Activated CD4-positive, alpha-beta memory T cell treated with anti-CD3 and anti-CD28 coated beads, Interleukin-2, amount 10 ng/mL, durations not matched to agents 7 days and 5 days (primary cell): Measurements from ENCODE around the gene SYP. TPM values are rescaled to one million over a fixed set of nuclear protein-coding genes. Genes with fewer than 3 reads are reported as not detected.

ENCODE experiments used
- CTCF ChIA-PET: fragments of 350-600 bp; sonication (Branson Sonifier 250); formaldehyde crosslinking; loops from one replicate; lab custom pipeline; 2021; ENCODE audit warnings: antibody characterized with exemption, inconsistent platforms; lab: Charles Lee
- POLR2A ChIA-PET: fragments of 350-600 bp; sonication (Branson Sonifier 250); formaldehyde crosslinking; loops from one replicate; lab custom pipeline; 2021; ENCODE audit warnings: antibody characterized with exemption; lab: Charles Lee
- DNase-seq: peaks from one replicate; pipeline ENCODE4 v3.0.0-alpha.2; 2020
- H3K27ac Mint-ChIP-seq: one replicate; pipeline ENCODE4 v1.8.0; 2021; ENCODE audit warnings: mild to moderate bottlenecking, mixed read lengths
- H3K27me3 Mint-ChIP-seq: one replicate; pipeline ENCODE4 v1.8.0; 2021; ENCODE audit warnings: mixed read lengths
- H3K36me3 Mint-ChIP-seq: one replicate; pipeline ENCODE4 v1.8.0; 2021; ENCODE audit warnings: low read depth, mixed read lengths
- H3K4me1 Mint-ChIP-seq: one replicate; pipeline ENCODE4 v1.8.0; 2021; ENCODE audit warnings: mixed read lengths
- H3K4me3 Mint-ChIP-seq: one replicate; pipeline ENCODE4 v1.8.0; 2021; ENCODE audit warnings: mild to moderate bottlenecking, mixed read lengths
- H3K9me3 Mint-ChIP-seq: one replicate; pipeline ENCODE4 v1.8.0; 2021; ENCODE audit warnings: mixed read lengths
- total RNA-seq, 2 experiments: library from RNA; stranded (reverse); gene quantifications; one replicate each; pipeline ENCODE4 v1.2.3, GENCODE V29; 2021

The SYP gene
- total RNA-seq, 2 experiments from 2014 or later, result 1.1 to 1.2 TPM

DNA sequence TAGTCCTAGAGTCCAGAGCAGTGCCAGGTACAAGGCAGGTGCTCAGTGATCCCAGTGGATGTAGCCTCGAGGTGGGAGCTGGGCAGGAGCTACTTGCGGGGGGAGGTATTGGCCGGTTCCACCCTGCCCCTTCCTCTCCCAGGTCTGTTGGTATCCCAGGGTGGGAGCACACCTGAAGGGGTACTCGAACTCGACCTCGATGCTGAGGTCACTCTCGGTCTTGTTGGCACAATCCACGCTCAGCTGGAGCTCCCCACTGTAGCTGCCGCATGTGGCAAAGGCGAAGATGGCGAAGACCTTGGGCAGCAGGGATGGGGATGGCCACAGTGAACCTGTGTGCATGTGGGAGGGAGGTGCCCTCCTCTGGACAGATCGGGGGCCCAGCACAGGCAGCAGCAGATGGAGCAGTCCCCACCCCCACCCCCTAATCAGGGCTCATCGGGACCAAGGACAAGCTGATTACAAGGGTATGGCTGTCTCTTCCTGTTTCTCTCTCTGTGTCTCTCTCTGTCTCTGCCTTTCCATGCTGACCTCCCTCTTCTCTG, 2.4 kb downstream of the SYP start:
- no peaks in the 10 kb centered on the region for H3K9me3 Mint-ChIP-seq
- no peaks in the 10 kb centered on the region for H3K36me3 Mint-ChIP-seq
- H3K4me3 Mint-ChIP-seq, result no peak overlapping the region
- ChIA-PET CTCF (no interaction called here), POLR2A (no interaction called here)
- H3K27me3 Mint-ChIP-seq, result peaks cover 7% of the 10 kb centered on the region
- no peak overlapping the region for H3K27ac Mint-ChIP-seq
- peaks cover 35% of the 10 kb centered on the region for H3K4me1 Mint-ChIP-seq
- no peak for DNase-seq

DNA sequence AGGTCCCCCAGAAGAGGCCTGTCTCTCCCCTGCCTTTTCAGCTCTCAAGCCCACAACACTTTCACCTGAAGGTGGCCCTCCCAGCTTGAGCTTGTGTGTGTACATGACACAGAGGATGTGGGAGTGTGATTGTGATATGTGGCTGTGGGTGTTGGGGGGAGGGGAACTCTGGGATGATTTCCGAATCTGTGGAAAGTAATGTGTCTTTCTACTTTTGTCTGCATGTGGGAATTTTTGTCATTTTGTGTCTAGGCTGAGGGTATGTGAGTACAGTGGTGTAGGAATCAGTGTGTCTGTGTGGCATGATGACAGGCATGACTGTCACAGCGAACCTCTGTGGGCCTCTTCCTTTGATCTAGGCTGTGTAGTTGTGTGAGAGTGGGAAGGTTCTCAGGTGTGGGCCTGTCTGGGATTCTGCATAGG, 6.4 kb downstream of the SYP start:
- peak overlapping the region; percentile 63 for H3K27ac Mint-ChIP-seq
- ChIA-PET CTCF (interaction anchor here (1.6 to 2.1 kb wide), 13 partner anchors 21 to 563 kb away, joined by 4 to 20 read pairs (median 6); partner anchors contain the start of genes CCDC22, FOXP3 and PPP1R3F), POLR2A (interaction anchor here (1.1 to 5.0 kb wide), 4 partner anchors 27 to 79 kb away, joined by 3 to 30 read pairs (median 4); no protein-coding TSS in a partner anchor)
- peaks cover 41% of the 10 kb centered on the region for H3K4me1 Mint-ChIP-seq
- peaks cover 2% of the 10 kb centered on the region for H3K36me3 Mint-ChIP-seq
- H3K27me3 Mint-ChIP-seq, result peaks cover 5% of the 10 kb centered on the region
- peak; percentile 25 for DNase-seq
- no peak overlapping the region for H3K4me3 Mint-ChIP-seq
- no peaks in the 10 kb centered on the region for H3K9me3 Mint-ChIP-seq

- H3K9me3 Mint-ChIP-seq, result no peaks in the 10 kb centered on the region
- H3K36me3 Mint-ChIP-seq, result peaks cover 2% of the 10 kb centered on the region
- H3K4me1 Mint-ChIP-seq, result peaks cover 39% of the 10 kb centered on the region
- CTCF ChIA-PET, result interaction anchor here (0.7 to 2.1 kb wide), 20 partner anchors 9 to 729 kb away, joined by 3 to 20 read pairs (median 6); partner anchors contain the start of genes CCDC22, CLCN5, FOXP3 and PPP1R3F
- H3K4me3 Mint-ChIP-seq, result peak overlapping the region; percentile 49
- H3K27me3 Mint-ChIP-seq, result no peaks in the 10 kb centered on the region
- H3K27ac Mint-ChIP-seq, result peak overlapping the region; percentile 63
- peak; percentile 37 for DNase-seq
- POLR2A ChIA-PET, result interaction anchor here (0.9 to 5.0 kb wide), 8 partner anchors 26 to 562 kb away, joined by 3 to 30 read pairs (median 3); no protein-coding TSS in a partner anchor
Observed at GRCh38 chrX:49192722-49193328, 7.2 kb downstream of the SYP start.

DNA sequence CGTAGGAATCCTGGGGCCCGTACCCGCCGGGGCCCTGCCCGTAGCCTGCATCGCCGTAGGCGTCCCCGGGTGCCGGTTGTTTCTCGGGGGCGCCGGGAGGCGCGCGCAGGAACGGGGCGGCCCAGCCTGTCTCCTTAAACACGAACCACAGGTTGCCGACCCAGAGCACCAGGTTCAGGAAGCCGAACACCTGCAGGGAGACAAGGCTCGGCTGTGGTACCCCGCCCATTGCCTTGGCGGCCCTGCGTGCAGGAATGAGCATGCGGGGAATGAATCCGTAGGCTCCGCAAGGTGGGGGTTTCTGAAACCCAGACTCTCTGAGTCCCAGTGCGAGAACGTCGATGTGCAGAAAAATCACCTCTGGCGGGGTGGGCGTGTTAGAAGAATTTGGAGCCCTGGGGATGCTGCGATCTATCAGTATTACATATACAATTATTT, 8.4 kb downstream of the SYP start:
- Mint-ChIP-seq H3K9me3 (no peaks in the 10 kb centered on the region), H3K4me3 (peak overlapping the region; percentile 94), H3K4me1 (peaks cover 42% of the 10 kb centered on the region), H3K27me3 (no peaks in the 10 kb centered on the region), H3K27ac (peak overlapping the region; percentile 87), H3K36me3 (peaks cover 2% of the 10 kb centered on the region)
- CTCF ChIA-PET, result interaction anchor here (1.0 to 2.4 kb wide), 11 partner anchors 23 to 685 kb away, joined by 3 to 20 read pairs (median 6); partner anchors contain the start of gene TFE3
- POLR2A ChIA-PET, result interaction anchor here (2.0 to 5.0 kb wide), 3 partner anchors 20 to 77 kb away, joined by 6 to 30 read pairs (median 11); partner anchors contain the start of gene PLP2
- no peak for DNase-seq

DNA sequence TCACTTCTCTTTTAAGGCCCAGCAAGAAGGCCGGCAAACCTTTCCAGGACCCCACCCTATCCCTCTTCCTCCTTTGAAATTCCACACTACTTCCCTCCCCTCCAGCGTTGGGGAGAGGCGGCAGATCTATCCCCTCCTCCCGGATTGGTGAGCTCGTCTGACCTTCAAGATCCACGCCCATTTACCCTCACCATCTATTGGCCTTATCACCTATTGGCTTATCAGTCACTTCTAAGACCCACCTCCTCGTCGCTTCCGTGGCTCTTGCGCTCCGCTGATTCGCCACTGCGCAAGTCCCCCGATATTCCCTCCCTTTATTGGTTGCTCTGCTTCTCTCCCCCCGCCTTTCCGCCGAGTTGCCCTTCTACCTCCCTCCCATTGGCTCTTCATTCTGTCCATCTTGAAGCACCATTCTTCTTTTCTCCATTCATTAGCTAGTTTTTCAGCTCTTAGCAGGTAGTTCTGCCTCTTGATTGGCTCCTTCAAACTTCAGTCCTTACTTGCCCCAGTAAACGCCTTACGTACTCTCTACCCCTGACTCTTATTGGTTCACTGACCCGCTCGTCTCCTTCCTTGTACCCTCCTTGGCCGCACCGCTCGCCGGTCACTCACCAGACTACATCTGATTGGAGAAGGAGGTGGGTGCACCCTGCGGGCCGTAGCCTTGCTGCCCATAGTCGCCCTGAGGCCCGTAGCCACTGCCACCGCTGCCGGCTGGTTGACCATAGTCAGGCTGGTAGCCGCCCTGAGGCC, 9.0 kb downstream of the SYP start:
- Mint-ChIP-seq H3K4me3 (peak overlapping the region; percentile 94), H3K27me3 (no peaks in the 10 kb centered on the region), H3K36me3 (peaks cover 2% of the 10 kb centered on the region), H3K27ac (peak overlapping the region; percentile 87), H3K9me3 (no peaks in the 10 kb centered on the region), H3K4me1 (peaks cover 45% of the 10 kb centered on the region)
- DNase-seq, result peak; percentile 89
- ChIA-PET CTCF (interaction anchor here (0.6 to 2.4 kb wide), 13 partner anchors 19 to 728 kb away, joined by 3 to 14 read pairs (median 4); partner anchors contain the start of genes PLP2 and TFE3), POLR2A (interaction anchor here (0.8 to 5.0 kb wide), 6 partner anchors 19 to 617 kb away, joined by 3 to 30 read pairs (median 6); partner anchors contain the start of genes PLP2 and RBM3)

DNA sequence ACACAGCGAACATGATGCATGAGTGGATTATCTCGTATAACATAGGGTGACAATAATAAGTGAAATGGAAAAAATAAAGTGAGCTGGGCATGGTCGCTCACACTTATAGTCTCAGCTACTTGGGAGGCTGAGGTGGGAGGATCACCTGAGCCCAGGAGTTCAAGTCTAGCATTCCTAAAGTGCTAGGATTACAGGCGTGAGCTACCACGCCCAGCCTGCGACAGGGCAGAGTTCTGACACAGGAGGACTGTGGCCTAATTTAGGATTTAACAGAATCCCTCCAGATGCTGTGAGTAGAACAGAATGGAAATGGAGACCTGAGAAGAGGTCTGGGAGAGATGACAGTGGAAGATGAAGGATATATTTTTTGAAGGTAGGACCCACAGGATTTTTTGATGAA, 10.4 kb downstream of the SYP start:
- Mint-ChIP-seq H3K4me1 (peaks cover 52% of the 10 kb centered on the region), H3K27me3 (no peaks in the 10 kb centered on the region), H3K4me3 (peak overlapping the region; percentile 94), H3K27ac (peak overlapping the region; percentile 52), H3K9me3 (no peaks in the 10 kb centered on the region), H3K36me3 (peaks cover 2% of the 10 kb centered on the region)
- ChIA-PET POLR2A (interaction anchor here (2.0 to 5.0 kb wide), 4 partner anchors 18 to 84 kb away, joined by 6 to 30 read pairs (median 9); partner anchors contain the start of gene PLP2), CTCF (interaction anchor here (1.0 to 2.4 kb wide), 4 partner anchors 14 to 729 kb away, joined by 3 to 14 read pairs (median 8); no protein-coding TSS in a partner anchor)
- no peak for DNase-seq

GRCh38 chrX:49188468-49189076, 11.4 kb downstream of the SYP start:
- no peak overlapping the region for H3K27ac Mint-ChIP-seq

GRCh38 chrX:49187526-49187925, 12.5 kb downstream of the SYP start:
- H3K27ac Mint-ChIP-seq, result no peak overlapping the region
- no peaks in the 10 kb centered on the region for H3K9me3 Mint-ChIP-seq
- DNase-seq, result no peak
- ChIA-PET POLR2A (interaction anchor here (2.0 kb wide), 1 partner anchor 16 kb away, joined by 5 read pairs; the partner anchor contains the start of gene PLP2), CTCF (no interaction called here)
- H3K27me3 Mint-ChIP-seq, result no peaks in the 10 kb centered on the region
- no peak overlapping the region for H3K4me3 Mint-ChIP-seq
- H3K36me3 Mint-ChIP-seq, result peaks cover 8% of the 10 kb centered on the region
- peaks cover 42% of the 10 kb centered on the region for H3K4me1 Mint-ChIP-seq

More at GRCh38 chrX:49188468-49189076, 11.4 kb downstream of the SYP start:
- Mint-ChIP-seq H3K36me3 (peaks cover 7% of the 10 kb centered on the region), H3K9me3 (no peaks in the 10 kb centered on the region), H3K27me3 (no peaks in the 10 kb centered on the region), H3K4me3 (no peak overlapping the region), H3K4me1 (peaks cover 52% of the 10 kb centered on the region)
- ChIA-PET CTCF (no interaction called here), POLR2A (no interaction called here)
- no peak for DNase-seq

- POLR2A ChIA-PET, result interaction anchor here (2.0 kb wide), 1 partner anchor 15 kb away, joined by 5 read pairs; the partner anchor contains the start of gene PLP2
- Mint-ChIP-seq H3K36me3 (peaks cover 13% of the 10 kb centered on the region), H3K27me3 (no peaks in the 10 kb centered on the region), H3K4me1 (peaks cover 39% of the 10 kb centered on the region), H3K27ac (no peak overlapping the region), H3K9me3 (no peaks in the 10 kb centered on the region), H3K4me3 (no peak overlapping the region)
- CTCF ChIA-PET, result no interaction called here
- DNase-seq, result no peak
Observed at GRCh38 chrX:49187028-49187394, 13.0 kb downstream of the SYP start.

GRCh38 chrX:49186125-49187027, 13.6 kb downstream of the SYP start, which contains the start of gene PRICKLE3:
Gene PRICKLE3 (minus strand): TSS chrX:49186373. CDS start chrX:49186297, 76 bp downstream.
- Mint-ChIP-seq H3K4me3 (peak within 1 kb of the TSS; percentile 84), H3K36me3 (peaks cover 13% of the 10 kb centered on the region), H3K4me1 (peaks cover 39% of the 10 kb centered on the region), H3K27me3 (no peaks in the 10 kb centered on the region), H3K9me3 (no peaks in the 10 kb centered on the region), H3K27ac (peak within 1 kb of the TSS; percentile 65)
- peak; percentile 80 for DNase-seq
- ChIA-PET CTCF (no interaction called here), POLR2A (interaction anchor here (2.0 kb wide), 1 partner anchor 14 kb away, joined by 5 read pairs; the partner anchor contains the start of gene PLP2)
